ENCODE results near the gene TRPM3.
"Not testable (repeated sequence)": the region's sequence is repeated elsewhere in the genome, so short reads cannot be mapped to it uniquely, and the experiment has no call there.

The TRPM3 gene

GRCh38 chr9:70988551-70988950 lies 132.9 kb downstream of the TRPM3 start:
- no peak for DNase-seq

GRCh38 chr9:70987986-70988385 lies 133.4 kb downstream of the TRPM3 start:
- no peak for DNase-seq

- no peak for DNase-seq
Observed at GRCh38 chr9:70986984-70987383, 134.4 kb downstream of the TRPM3 start.

GRCh38 chr9:70983723-70984295 lies 137.6 kb downstream of the TRPM3 start:
- no peak for DNase-seq

DNA sequence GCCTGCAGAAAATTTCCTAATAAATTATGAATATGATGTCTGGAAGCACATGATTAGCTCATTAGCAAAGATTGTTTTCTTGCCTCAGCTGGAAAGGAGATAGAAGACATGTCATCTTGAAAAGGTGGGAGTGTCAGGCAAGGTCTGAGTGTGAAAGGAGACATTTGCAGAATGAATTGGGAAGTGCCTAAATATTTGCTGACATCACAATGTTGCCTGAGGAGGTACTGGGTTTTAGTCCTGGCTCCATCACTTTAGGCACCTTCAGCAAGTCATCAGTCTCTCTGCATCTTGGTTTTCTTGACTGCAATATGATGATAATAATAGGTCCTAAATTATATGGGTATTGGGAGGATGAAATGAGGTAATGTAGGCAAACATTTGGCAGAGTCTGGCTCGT lies 140.1 kb downstream of the TRPM3 start:
- DNase-seq, result no peak

DNA sequence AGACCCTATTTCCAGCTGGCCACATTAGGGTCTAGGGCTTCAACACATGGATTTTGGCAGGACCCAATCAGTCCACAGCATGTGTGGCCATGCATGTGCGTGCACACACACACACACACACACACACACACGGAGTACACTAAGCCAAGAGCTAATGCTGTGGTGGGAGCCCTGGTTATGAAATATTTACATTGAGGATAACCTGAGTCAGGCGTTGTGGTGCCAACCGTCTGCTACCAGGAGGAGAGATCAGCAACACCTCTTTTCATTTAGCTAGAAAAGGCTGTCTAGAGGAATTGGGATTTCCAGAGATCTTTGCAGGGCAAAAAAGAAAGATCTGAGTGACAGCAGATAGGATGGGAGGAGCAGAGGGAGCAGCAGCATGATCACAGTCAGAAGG lies 141.5 kb downstream of the TRPM3 start:
- no peak for DNase-seq

- no peak for DNase-seq
Observed at GRCh38 chr9:70978085-70978484, 143.3 kb downstream of the TRPM3 start.

GRCh38 chr9:70975821-70976220 lies 145.6 kb downstream of the TRPM3 start:
- DNase-seq, result no peak

DNA sequence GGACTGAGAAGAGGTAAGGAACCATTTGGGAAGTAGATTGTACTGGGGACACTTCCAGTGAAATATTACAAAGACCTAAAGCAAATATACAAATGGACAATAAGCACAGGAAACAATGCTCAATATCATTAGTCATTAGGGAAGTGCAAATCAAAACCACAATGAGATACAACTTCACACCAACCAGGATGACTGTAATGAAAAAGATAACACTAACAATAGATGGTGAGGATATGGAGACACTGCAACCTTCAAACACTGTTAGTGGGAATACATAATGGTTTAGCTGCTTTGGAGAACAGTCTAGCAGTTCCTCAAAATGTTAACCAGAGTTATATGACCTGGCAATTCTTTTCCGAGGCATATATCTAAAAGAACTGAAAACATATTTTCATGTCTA lies 149.7 kb downstream of the TRPM3 start:
- no peak for DNase-seq

- DNase-seq, result not testable (repeated sequence)
Observed at GRCh38 chr9:70966380-70966779, 155.0 kb downstream of the TRPM3 start.

DNA sequence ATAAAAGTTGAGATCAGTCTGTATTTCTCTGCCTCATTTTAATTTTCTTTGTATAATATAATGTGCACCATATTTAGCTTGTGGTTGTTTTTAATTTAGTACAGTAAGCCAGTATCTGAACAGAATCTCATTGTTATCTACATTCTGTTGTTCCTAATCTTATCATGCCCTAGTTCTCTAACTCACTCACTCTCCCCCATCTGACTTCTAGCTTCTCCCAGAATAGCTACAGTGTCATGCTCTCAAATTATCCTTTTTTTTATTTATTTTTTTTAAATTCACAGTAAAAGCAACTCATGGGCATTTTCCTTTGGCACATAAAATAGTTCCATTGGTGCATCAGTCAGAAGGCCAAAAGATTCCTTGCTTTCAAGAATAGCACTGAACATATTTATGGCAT lies 156.6 kb downstream of the TRPM3 start:
- DNase-seq, result no peak

DNA sequence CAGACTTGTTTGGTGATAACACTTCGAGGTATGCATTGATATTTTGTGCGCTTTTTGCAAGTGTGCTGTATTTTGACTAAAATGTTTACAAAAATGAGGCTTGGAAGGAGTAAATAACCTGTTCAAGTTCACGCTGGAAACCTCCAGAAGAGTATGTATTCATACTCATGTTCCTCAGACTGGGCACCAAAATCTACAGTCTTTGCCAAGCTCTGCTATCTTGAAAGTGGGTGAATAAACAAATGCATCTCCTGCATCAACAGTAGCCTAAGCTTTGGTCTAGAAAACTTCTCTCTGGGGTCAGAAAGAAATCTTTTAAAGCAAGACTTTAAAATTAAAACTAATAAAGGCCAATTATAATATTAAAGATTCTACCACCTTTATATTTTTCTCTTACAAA lies 157.9 kb downstream of the TRPM3 start:
- no peak for DNase-seq

DNA sequence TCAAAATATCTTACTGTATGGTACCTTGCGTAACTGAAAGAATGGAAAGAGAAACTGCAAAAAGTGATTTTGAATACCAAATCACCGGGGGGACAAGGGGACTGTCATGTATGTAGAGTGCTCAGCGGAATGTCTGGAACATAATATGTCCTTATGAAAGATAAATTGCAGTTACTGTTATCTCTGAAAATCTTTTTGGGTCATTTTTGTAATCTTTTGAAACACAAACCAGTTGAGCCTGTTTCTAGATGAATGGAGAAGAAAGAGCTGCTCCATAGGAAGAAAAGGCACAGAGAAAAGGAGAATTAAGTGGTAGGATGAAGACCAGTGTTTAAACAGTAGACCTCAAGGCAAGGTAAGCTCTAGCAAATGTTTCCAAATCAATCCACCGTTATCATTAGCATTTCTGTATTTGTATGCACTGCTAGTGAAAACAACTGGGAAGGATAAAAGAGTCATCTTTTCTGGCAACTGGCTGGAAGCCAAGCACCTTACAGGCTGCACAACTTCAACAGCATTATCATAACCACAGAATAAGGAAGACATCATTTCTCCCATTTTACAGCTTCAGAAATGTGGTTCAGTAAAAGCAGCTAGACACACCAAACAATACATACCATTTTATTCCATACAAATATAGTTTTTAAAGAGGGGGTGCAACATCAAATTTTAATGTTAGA lies 158.5 kb downstream of the TRPM3 start:
- DNase-seq, result no peak

DNA sequence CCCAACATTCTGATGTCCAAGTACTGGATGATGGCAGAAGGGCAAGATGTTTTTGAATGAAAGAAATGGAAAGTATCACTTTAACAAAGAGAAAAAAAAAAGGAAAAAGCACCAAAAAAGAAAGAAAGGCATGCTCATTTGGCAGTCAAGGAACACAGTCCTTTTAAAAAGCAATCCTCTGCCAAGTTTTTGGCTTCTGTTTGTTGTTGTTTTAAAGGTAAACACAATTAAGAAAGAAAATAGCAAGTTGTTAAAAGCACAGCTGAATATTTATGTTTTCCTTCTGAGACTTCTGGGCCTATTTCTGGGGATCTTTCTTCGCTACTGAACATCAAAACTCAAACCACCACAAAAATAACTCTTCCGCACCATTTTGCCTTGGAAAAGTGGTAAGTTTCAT lies 162.1 kb downstream of the TRPM3 start:
- no peak for DNase-seq

- DNase-seq, result no peak
Observed at GRCh38 chr9:70954596-70955143, 166.8 kb downstream of the TRPM3 start.

DNA sequence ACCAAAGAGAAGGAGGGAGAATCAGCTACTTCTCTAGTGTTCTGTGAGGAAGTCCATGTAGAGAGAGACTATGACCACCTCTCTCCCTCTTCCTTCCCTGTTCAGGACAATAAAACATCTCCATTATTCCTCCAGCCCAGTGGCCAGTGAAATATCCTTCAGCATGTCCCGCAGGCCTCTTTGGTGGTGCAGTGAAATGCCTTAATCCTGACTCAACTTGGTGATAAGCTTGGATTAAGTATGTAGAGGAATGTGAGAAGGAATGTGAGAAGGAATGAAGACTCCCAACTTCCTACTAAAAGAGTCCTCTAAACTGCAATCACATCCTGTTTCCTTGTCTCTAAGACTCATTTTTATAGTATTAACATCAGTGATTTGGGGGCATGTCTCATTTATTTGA lies 167.3 kb downstream of the TRPM3 start:
- DNase-seq, result no peak

- DNase-seq, result no peak
Observed at GRCh38 chr9:70951749-70952727, 169.4 kb downstream of the TRPM3 start.

DNA sequence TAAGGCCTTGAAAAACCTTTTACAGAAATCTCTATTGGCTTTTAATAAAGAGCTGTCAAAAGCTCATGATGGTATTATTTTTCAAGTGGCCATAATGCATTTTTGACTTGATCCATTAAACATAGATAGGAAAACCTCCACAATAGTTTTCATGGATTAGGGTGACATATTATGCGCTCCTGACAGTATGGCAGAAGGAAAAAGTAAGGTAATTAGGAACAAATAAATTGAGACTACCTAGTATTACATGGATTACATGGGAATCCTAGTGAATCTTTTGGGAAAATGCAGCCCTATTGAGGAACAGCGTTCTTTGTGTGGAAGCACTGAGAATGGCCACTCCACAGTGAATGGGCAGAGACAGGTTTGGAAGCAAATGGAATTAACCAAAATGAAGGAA lies 171.2 kb downstream of the TRPM3 start:
- DNase-seq, result no peak

DNA sequence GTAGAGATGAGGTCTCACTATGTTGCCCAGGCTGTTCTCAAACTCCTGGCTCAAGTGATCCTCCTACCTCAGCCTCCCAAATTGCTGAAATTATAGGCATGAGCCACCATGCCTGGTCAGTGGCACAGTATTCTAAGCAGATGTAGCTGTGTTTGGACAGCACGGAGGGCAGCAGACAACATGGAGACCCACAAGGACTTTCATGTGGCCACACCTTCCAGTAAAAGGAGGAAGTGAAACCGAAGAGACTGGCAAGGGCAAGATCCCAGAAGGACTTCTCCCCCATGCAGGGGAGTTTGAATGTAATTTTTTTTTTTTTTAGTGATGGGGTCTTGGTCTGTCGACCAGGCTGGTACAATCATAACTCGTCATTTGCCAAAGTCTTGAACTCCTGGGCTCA lies 172.2 kb downstream of the TRPM3 start:
- DNase-seq, result no peak

GRCh38 chr9:70948744-70949143 lies 172.7 kb downstream of the TRPM3 start:
- DNase-seq, result no peak

DNA sequence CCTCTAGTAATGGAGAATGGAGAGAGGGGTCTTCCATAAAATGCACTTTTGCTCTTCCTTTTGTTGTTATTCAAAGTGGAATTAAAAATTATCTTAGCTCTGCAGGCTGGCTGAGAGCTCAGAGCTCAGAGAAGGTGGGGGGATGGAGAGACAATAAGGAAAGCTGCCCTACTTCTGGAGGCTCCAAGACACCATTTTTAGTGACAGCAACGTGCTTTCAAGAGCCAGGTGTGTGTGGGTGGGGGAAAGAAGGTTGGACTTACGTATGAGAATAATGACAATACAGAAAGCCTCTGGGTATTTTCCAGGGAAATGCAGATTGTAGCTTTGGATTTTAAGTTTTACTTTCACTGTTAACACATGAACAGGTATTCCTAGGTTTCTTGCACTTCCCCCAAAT lies 173.9 kb downstream of the TRPM3 start:
- no peak for DNase-seq

GRCh38 chr9:70947086-70947485 lies 174.3 kb downstream of the TRPM3 start:
- no peak for DNase-seq

DNA sequence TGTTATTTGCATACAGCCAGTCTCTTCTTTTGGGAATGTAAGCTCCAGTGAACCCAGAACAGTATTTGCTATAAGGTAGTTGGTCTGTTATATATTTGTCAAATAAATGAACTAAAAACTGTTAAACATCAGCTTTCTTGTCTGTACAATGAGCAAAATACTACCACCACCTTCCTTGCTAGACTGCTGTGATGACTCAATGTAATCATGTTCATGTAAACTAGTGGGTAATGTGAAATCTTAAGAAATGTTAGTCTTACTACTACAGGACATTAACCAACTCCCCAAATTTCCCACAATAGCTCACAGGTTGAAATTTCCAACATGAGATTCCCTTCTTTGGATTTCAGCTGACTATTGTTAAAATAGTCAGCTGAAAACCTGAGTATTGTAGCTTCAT lies 176.1 kb downstream of the TRPM3 start:
- DNase-seq, result no peak

GRCh38 chr9:70941191-70941590 lies 180.2 kb downstream of the TRPM3 start:
- no peak for DNase-seq
